ENCODE data around the gene IRF6. TPM values are rescaled to one million over a fixed set of nuclear protein-coding genes. Genes with fewer than 3 reads are reported as not detected.

Gene IRF6
- total RNA-seq, 4 donors from 2014 or later, result 9.9 to 66.4 (median 52.2) TPM

DNA sequence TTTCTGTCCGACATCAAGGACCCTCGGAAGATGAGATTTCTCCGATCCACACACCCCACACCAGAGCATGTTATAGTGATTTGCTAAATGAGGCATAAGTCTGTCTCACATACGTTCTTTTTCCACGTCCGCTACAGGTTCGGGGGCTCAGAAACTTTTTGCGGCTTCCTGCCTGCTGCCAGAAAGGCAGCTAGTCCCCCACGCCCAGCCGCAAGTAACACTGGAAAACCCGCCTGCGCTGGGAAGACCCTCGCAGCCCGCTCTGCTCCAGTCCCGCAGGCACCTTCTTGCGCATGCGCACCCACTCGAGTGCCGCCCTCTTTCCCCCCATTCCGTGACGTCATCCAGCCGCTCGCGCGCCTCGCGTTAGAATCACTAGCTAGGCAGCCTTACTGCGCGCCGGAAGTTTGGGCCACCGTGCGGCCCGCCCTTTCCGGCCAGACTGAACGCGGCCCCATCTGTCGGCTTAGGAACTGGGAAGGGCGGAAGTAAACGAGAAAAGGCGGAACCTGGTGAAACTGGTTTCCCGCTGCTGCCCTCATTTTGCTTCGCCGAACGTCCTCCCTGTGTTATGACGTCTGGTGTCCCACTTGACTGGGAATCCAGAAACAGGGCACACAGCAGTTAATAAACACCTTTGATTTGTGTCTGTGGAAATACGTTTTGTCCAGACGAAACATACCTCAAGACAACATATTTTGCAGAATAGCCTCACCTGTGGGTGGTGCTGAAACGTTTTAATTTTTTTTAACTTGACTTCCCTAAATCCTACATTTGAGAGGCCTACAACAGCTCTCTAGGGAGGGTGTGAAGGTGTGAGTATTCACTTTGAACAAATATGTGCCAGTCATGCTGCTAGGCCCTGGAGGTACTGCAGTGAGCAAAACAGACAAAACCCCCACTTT lies 21.4 kb downstream of the IRF6 start, which contains the start of gene C1orf74:
Gene C1orf74 (minus strand): TSS at position 295 of the 905 bp plus-strand sequence. CDS start 925 bp downstream, outside the sequence.
- peaks cover 0 to 13% (median 0%) of the 10 kb centered on the region in 3 donors for H3K36me3 ChIP-seq
- peaks cover 0 to 32% (median 0%) of the 10 kb centered on the region in 4 donors for H3K4me1 ChIP-seq
- DNase-seq, result peak; percentile 98 to 100 (median 99)
- no peaks in the 10 kb centered on the region for H3K9me3 ChIP-seq
- H3K4me3 ChIP-seq, result peak within 1 kb of the TSS; percentile 64 to 77 (median 68)
- H3K27me3 ChIP-seq, result no peaks in the 10 kb centered on the region
- TF ChIP-seq POLR2A (IDR thresholded peaks at IDR 0.05), result peak; percentile 56 to 60
- TF ChIP-seq, protein P1, sequence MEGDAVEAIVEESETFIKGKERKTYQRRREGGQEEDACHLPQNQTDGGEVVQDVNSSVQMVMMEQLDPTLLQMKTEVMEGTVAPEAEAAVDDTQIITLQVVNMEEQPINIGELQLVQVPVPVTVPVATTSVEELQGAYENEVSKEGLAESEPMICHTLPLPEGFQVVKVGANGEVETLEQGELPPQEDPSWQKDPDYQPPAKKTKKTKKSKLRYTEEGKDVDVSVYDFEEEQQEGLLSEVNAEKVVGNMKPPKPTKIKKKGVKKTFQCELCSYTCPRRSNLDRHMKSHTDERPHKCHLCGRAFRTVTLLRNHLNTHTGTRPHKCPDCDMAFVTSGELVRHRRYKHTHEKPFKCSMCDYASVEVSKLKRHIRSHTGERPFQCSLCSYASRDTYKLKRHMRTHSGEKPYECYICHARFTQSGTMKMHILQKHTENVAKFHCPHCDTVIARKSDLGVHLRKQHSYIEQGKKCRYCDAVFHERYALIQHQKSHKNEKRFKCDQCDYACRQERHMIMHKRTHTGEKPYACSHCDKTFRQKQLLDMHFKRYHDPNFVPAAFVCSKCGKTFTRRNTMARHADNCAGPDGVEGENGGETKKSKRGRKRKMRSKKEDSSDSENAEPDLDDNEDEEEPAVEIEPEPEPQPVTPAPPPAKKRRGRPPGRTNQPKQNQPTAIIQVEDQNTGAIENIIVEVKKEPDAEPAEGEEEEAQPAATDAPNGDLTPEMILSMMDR (IDR thresholded peaks at IDR 0.05), result peak in 2 of 6 experiments; percentile 13 to 17
- H3K27ac ChIP-seq, result peak within 1 kb of the TSS; percentile 85 to 91 (median 88)

DNA sequence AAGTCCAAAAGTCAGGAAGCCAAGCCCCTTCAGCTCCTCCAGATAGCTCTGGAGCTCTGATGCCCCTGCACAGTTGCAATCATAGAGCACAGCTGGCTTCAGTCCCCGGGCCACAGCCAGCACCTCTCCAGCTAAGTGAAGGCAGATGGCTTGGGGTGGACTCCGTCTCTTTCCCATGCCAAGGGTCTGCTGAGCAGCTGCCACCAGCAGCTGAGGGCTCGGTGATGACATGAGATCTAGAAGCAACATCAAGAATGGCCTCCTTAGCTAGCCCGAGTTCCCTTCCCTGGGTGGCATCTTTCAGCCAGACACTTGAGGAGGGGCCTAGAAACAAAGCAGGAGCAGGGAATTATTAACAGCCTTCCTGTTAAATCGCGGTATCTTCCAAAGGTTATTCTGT lies 22.6 kb downstream of the IRF6 start:
- peak overlapping the region in 2 of 4 donors; percentile 66 to 77 for H3K4me3 ChIP-seq
- TF ChIP-seq, protein P1 (IDR thresholded peaks at IDR 0.05), result no peak
- no peaks in the 10 kb centered on the region for H3K27me3 ChIP-seq
- H3K27ac ChIP-seq, result no peak overlapping the region
- peaks cover 0 to 29% (median 0%) of the 10 kb centered on the region in 4 donors for H3K4me1 ChIP-seq
- no peak for DNase-seq
- H3K36me3 ChIP-seq, result peaks cover 0 to 2% (median 0%) of the 10 kb centered on the region in 3 donors
- H3K9me3 ChIP-seq, result no peaks in the 10 kb centered on the region

DNA sequence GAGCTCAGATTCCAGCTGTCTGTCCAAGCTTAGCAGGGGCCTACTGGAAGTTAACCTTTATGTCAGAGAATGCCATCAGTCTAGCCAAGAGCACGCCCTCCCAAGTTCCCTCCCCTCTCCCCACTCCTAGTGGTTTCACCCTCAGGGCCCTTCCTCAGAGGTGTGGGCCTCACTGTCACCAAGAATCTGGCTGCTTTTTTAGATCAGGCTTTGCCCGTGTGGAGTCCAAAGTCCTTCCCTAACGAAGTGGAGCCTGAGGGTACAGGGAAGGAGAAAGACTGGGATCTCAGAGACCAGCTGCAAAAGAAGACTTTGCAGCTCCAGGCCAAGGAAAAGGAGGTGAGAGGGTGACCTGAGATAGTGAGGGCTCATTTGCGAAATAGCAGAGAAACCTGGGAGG lies 25.7 kb downstream of the IRF6 start:
- no peaks in the 10 kb centered on the region for H3K27me3 ChIP-seq
- no peak overlapping the region for H3K4me3 ChIP-seq
- H3K36me3 ChIP-seq, result no peaks in the 10 kb centered on the region
- no peaks in the 10 kb centered on the region for H3K9me3 ChIP-seq
- H3K4me1 ChIP-seq, result peaks cover 0 to 13% (median 0%) of the 10 kb centered on the region in 4 donors
- TF ChIP-seq, protein P1 (IDR thresholded peaks at IDR 0.05), result no peak
- TF ChIP-seq POLR2A (IDR thresholded peaks at IDR 0.05), result no peak
- no peak for DNase-seq
- H3K27ac ChIP-seq, result peak overlapping the region in 1 of 4 donors; percentile 15

DNA sequence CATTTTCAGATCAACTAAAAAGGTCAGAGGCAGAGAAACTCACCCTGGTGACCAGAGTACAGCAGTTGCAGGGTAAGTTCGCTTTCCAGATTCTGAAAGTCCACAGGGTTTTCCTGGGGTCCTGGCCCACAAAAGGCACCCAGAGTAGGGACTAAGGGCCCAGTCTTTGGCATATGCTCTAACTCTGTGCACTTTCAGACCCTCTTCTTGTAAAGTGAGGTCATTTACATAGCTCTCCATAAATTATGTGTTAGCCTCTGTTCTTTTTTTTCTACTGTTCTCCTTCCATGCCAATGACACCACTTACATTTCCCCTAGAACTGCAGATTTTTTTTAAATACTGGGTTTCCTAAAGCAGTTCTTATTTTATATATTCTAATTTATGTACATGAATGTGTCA lies 27.8 kb downstream of the IRF6 start:
- no peaks in the 10 kb centered on the region for H3K36me3 ChIP-seq
- no peaks in the 10 kb centered on the region for H3K27me3 ChIP-seq
- no peak overlapping the region for H3K4me3 ChIP-seq
- TF ChIP-seq POLR2A (IDR thresholded peaks at IDR 0.05), result no peak
- TF ChIP-seq, protein P1 (IDR thresholded peaks at IDR 0.05), result no peak
- no peak for DNase-seq
- no peaks in the 10 kb centered on the region for H3K9me3 ChIP-seq
- peaks cover 0 to 4% (median 0%) of the 10 kb centered on the region in 4 donors for H3K4me1 ChIP-seq
- H3K27ac ChIP-seq, result no peak overlapping the region

DNA sequence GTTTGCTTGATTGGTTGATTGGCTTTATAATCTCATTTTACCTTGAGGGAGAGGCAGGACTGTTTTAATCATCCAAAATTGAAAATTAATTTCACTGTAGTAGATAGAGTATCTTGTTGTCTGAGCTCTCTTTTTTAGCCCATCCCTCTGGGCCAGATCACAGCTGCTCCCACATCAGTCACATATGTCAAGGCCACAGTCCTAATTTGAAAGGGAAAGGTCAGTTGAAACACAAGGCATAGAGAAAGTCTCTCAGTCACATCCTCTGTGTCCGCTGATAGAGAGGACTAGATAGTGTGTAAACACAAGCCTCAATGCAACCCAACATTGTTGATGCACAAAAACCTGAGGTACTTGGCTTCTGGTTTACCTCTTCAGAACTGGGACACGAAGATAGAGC lies 28.4 kb downstream of the IRF6 start:
- Histone ChIP-seq H3K36me3 (no peaks in the 10 kb centered on the region), H3K27ac (no peak overlapping the region), H3K9me3 (no peaks in the 10 kb centered on the region), H3K4me1 (no peaks in the 10 kb centered on the region), H3K27me3 (no peaks in the 10 kb centered on the region), H3K4me3 (no peak overlapping the region)
- DNase-seq, result no peak
- TF ChIP-seq POLR2A (IDR thresholded peaks at IDR 0.05), result no peak
- TF ChIP-seq, protein P1 (IDR thresholded peaks at IDR 0.05), result no peak
